GM23338 (cell line): ENCODE results near the gene CTDNEP1. TPM values are rescaled to one million over a fixed set of nuclear protein-coding genes. Genes with fewer than 3 reads are reported as not detected.

Experiments used
- ATAC-seq: fragments of 200-7000 bp; cut with Tn5 transposase; 3 replicates; pipeline ENCODE4 v1.9.1; 2020
- DNase-seq: peaks from one replicate; pipeline ENCODE4 v3.0.0-alpha.2; 2015; ENCODE audit warnings: low spot score
- H2AFZ ChIP-seq: fragments of 200-600 bp; sonication (generic); 2 replicates; pipeline ENCODE4 v1.8.0; 2016; ENCODE audit warnings: antibody characterized with exemption, mild to moderate bottlenecking, moderate library complexity
- H3F3A ChIP-seq: fragments of 200-600 bp; sonication (generic); replicated peaks from 2 replicates; pipeline ENCODE4 v1.8.0; 2017; ENCODE audit warnings: antibody characterized with exemption, mixed run types, low read depth
- H3K27ac ChIP-seq: fragments of 200-600 bp; sonication (generic); 2 replicates; pipeline ENCODE4 v1.6.1; 2016; ENCODE audit warnings: low read depth
- H3K27me3 ChIP-seq: fragments of 200-600 bp; sonication (generic); 2 replicates; pipeline ENCODE4 v1.8.0; 2016; ENCODE audit warnings: mild to moderate bottlenecking, mixed run types, moderate library complexity; ENCODE audit not compliant: insufficient read depth
- H3K36me3 ChIP-seq: fragments of 200-600 bp; sonication (generic); 2 replicates; pipeline ENCODE4 v1.8.0; 2016; ENCODE audit warnings: mild to moderate bottlenecking; ENCODE audit not compliant: insufficient read depth
- H3K4me1 ChIP-seq: fragments of 200-600 bp; sonication (generic); 2 replicates; pipeline ENCODE4 v1.8.0; 2016; ENCODE audit warnings: mild to moderate bottlenecking, moderate library complexity; ENCODE audit not compliant: insufficient read depth
- H3K4me2 ChIP-seq: fragments of 200-600 bp; sonication (generic); 2 replicates; pipeline ENCODE4 v1.7.1; 2017; ENCODE audit warnings: mixed run types
- H3K4me3 ChIP-seq: fragments of 200-600 bp; sonication (generic); 2 replicates; pipeline ENCODE4 v1.6.1; 2016; ENCODE audit warnings: mixed run types
- H3K79me2 ChIP-seq: fragments of 200-600 bp; sonication (generic); replicated peaks from 2 replicates; pipeline ENCODE4 v1.8.0; 2017; ENCODE audit warnings: mild to moderate bottlenecking; ENCODE audit not compliant: insufficient read depth
- H3K9me2 ChIP-seq: fragments of 200-600 bp; sonication (generic); 2 replicates; pipeline ENCODE4 v1.8.0; 2017; ENCODE audit not compliant: insufficient read depth
- H4K20me1 ChIP-seq: fragments of 200-600 bp; sonication (generic); replicated peaks from 2 replicates; pipeline ENCODE4 v1.8.0; 2017; ENCODE audit warnings: mild to moderate bottlenecking; ENCODE audit not compliant: insufficient read depth
- H3K27ac Mint-ChIP-seq: 2 replicates; pipeline ENCODE4 v1.8.0; 2020; ENCODE audit warnings: inconsistent platforms, mild to moderate bottlenecking, moderate library complexity, mixed read lengths
- H3K27me3 Mint-ChIP-seq: 3 replicates; pipeline ENCODE4 v1.8.0; 2022; ENCODE audit warnings: low read depth, mild to moderate bottlenecking, moderate library complexity, mixed read lengths, inconsistent platforms; ENCODE audit not compliant: insufficient read depth, poor library complexity
- H3K36me3 Mint-ChIP-seq: 3 replicates; pipeline ENCODE4 v1.8.0; 2021; ENCODE audit warnings: low read depth, mild to moderate bottlenecking, inconsistent platforms, moderate library complexity, mixed read lengths
- H3K4me1 Mint-ChIP-seq: 3 replicates; pipeline ENCODE4 v1.8.0; 2020; ENCODE audit warnings: mild to moderate bottlenecking, inconsistent platforms, mixed read lengths
- H3K4me3 Mint-ChIP-seq: 3 replicates; pipeline ENCODE4 v1.8.0; 2021; ENCODE audit warnings: moderate library complexity, mild to moderate bottlenecking, inconsistent platforms, mixed read lengths
- H3K9me3 Mint-ChIP-seq: 3 replicates; pipeline ENCODE4 v1.8.0; 2020; ENCODE audit warnings: moderate library complexity, mild to moderate bottlenecking, inconsistent platforms, mixed read lengths
- CREB1 ChIP-seq: fragments of 250-450 bp; sonication (Bioruptor Pico); IDR thresholded peaks from 2 replicates; pipeline ENCODE4 v1.5.0; 2020; ENCODE audit warnings: low read depth, mild to moderate bottlenecking, moderate library complexity
- CTCF ChIP-seq, 2 experiments: fragments of 200-600 bp in 1 of 2; sonication (generic) in 1 of 2; conservative IDR thresholded peaks; 2 replicates each; pipeline versions ENCODE4 v1.5.1 to v1.6.1; 2016 to 2017; ENCODE audit warnings: antibody characterized with exemption in 2 of 2, low read depth in 2 of 2, mild to moderate bottlenecking in 2 of 2, moderate library complexity in 1 of 2
- ETS1 ChIP-seq: IDR thresholded peaks from 2 replicates; pipeline ENCODE4 v1.6.1; 2016; ENCODE audit warnings: antibody characterized with exemption
- EZH2 ChIP-seq: fragments of 200-600 bp; sonication (generic); IDR thresholded peaks from one replicate; pipeline ENCODE4 v1.8.0; 2017; ENCODE audit warnings: antibody characterized with exemption, mild to moderate bottlenecking, low read depth; ENCODE audit not compliant: unreplicated experiment
- EZH2phosphoT487 ChIP-seq: fragments of 200-600 bp; sonication (generic); IDR thresholded peaks from one replicate; pipeline ENCODE4 v1.8.1; 2018; ENCODE audit warnings: antibody characterized with exemption; ENCODE audit not compliant: unreplicated experiment
- JUNB ChIP-seq: IDR thresholded peaks from one replicate; pipeline ENCODE4 v1.6.1; 2016; ENCODE audit warnings: antibody characterized with exemption; ENCODE audit not compliant: unreplicated experiment
- NANOG ChIP-seq: IDR thresholded peaks from 2 replicates; pipeline ENCODE4 v1.6.1; 2016; ENCODE audit warnings: antibody characterized with exemption, borderline replicate concordance
- POLR2AphosphoS5 ChIP-seq: IDR thresholded peaks from 2 replicates; pipeline ENCODE4 v1.6.1; 2016; ENCODE audit warnings: antibody characterized with exemption, low read depth
- REST ChIP-seq: IDR thresholded peaks from one replicate; pipeline ENCODE4 v1.6.1; 2018; ENCODE audit warnings: antibody characterized with exemption; ENCODE audit not compliant: unreplicated experiment
- STAT1 ChIP-seq: IDR thresholded peaks from one replicate; pipeline ENCODE4 v1.6.1; 2016; ENCODE audit warnings: antibody characterized with exemption; ENCODE audit not compliant: unreplicated experiment
- ZNF114 ChIP-seq: fragments of 250-450 bp; sonication (Bioruptor Pico); IDR thresholded peaks from 2 replicates; pipeline ENCODE4 v1.5.0; 2020; ENCODE audit warnings: mild to moderate bottlenecking, moderate library complexity
- ZNF331 ChIP-seq: fragments of 250-450 bp; sonication (Bioruptor Pico); IDR thresholded peaks from 2 replicates; pipeline ENCODE4 v1.5.0; 2020; ENCODE audit warnings: low read depth, mild to moderate bottlenecking, moderate library complexity
- ZNF462 ChIP-seq: fragments of 250-450 bp; sonication (Bioruptor Pico); IDR thresholded peaks from 2 replicates; pipeline ENCODE4 v1.5.0; 2020; ENCODE audit warnings: mild to moderate bottlenecking, moderate library complexity
- polyA plus RNA-seq: library from polyadenylated mRNA; unstranded; fragments of >200 nt; fragmentation: Nextera tagmentation; extraction: Ambion mirVana; gene quantifications from 2 replicates; pipeline ENCODE4 v1.2.1, GENCODE V29; 2016
- total RNA-seq: library from RNA; depleted of rRNA; stranded (reverse); fragments of >200 nt; shearing (Covaris generic); gene quantifications from 2 replicates; pipeline ENCODE4 v1.2.3, GENCODE V29; 2014

Gene CTDNEP1
- total and polyA plus RNA-seq, 2 experiments from 2014 or later = 48.1 to 93.4 TPM

- TF ChIP-seq ZNF462 (CRISPR knock-in tag) (no peak), NANOG (no peak), ZNF331 (CRISPR knock-in tag) (no peak), ZNF114 (CRISPR knock-in tag) (no peak), CREB1 (no peak), EZH2phosphoT487 (no peak)
Measured at GRCh38 chr17:7248796-7249195, 2.7 kb downstream of the CTDNEP1 start (continued).

GRCh38 chr17:7246779-7247178, 4.8 kb downstream of the CTDNEP1 start:
- no peaks in the 10 kb centered on the region for H3K9me2 ChIP-seq
- H3K4me3 ChIP-seq = 0 out of 2 replicates have a peak overlapping the region, but pooled peaks have one; percentile 17
- peaks cover 10% of the 10 kb centered on the region; the same call in 1 of the 2 replicates for H3K36me3 ChIP-seq
- Mint-ChIP-seq H3K27ac (peak overlapping the region; percentile 76), H3K36me3 (peaks cover 37% of the 10 kb centered on the region), H3K9me3 (peaks cover 3% of the 10 kb centered on the region; the same call in 1 of the 3 replicates), H3K27me3 (peaks cover 15% of the 10 kb centered on the region), H3K4me1 (peaks cover 35% of the 10 kb centered on the region), H3K4me3 (peak overlapping the region; percentile 20; the same call in 1 of the 3 replicates)
- peaks cover 26% of the 10 kb centered on the region for H3F3A ChIP-seq
- peaks cover 21% of the 10 kb centered on the region for H4K20me1 ChIP-seq
- ATAC-seq = no peak
- H2AFZ ChIP-seq = no peak overlapping the region
- 0 out of 2 replicates have a peak overlapping the region, but pooled peaks have one; percentile 43 for H3K4me2 ChIP-seq
- H3K27me3 ChIP-seq = no peaks in the 10 kb centered on the region
- DNase-seq = no peak
- H3K27ac ChIP-seq = peak overlapping the region; percentile 79
- H3K79me2 ChIP-seq = peaks cover 52% of the 10 kb centered on the region
- peaks cover 28% of the 10 kb centered on the region for H3K4me1 ChIP-seq
- TF ChIP-seq CTCF (conservative IDR thresholded peaks at IDR 0.05; ENCODE audit: low read depth in 2 of 2) = no peak
- TF ChIP-seq STAT1 = no peak
- TF ChIP-seq ZNF114 (CRISPR knock-in tag) = no peak
- TF ChIP-seq EZH2phosphoT487 = no peak
- TF ChIP-seq JUNB = no peak
- no peak for TF ChIP-seq ETS1
- no peak for TF ChIP-seq ZNF331 (CRISPR knock-in tag)
- TF ChIP-seq POLR2AphosphoS5 = no peak
- TF ChIP-seq REST = no peak
- TF ChIP-seq NANOG = no peak
- TF ChIP-seq EZH2 = no peak
- no peak for TF ChIP-seq CREB1
